DMS79 (cell line): Measurements from ENCODE around the gene PCED1B.
"Not testable (repeated sequence)": the region's sequence is repeated elsewhere in the genome, so short reads cannot be mapped to it uniquely, and the experiment has no call there.

Source experiments
- DNase-seq: peaks from one replicate; lab custom pipeline; 2025; lab: John Stamatoyannopoulos, UW

PCED1B gene

GRCh38 chr12:47164724-47165439, 85.5 kb downstream of the PCED1B start:
- no peak for DNase-seq

DNA sequence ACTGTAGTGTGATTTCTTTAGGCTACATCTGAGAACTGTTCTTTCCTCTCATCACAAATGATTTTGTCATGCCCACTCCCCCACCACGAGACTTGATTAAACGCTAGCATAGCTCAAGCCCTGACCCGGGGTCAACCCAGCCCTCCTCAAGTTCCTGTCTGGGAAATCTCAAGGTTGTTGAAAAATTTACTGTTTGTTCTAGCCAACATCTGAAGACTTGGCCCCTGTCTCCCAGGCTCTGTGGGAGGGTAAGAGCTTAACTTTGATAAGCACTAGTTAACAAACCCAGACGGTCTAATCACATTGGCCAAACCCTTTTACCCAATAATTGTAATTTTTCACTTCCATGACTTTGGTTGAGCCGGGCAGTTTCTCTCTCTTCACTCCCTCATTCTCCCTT, 86.5 kb downstream of the PCED1B start:
- DNase-seq: no peak

- no peak for DNase-seq
Measured at GRCh38 chr12:47166365-47166764, 86.9 kb downstream of the PCED1B start.

DNA sequence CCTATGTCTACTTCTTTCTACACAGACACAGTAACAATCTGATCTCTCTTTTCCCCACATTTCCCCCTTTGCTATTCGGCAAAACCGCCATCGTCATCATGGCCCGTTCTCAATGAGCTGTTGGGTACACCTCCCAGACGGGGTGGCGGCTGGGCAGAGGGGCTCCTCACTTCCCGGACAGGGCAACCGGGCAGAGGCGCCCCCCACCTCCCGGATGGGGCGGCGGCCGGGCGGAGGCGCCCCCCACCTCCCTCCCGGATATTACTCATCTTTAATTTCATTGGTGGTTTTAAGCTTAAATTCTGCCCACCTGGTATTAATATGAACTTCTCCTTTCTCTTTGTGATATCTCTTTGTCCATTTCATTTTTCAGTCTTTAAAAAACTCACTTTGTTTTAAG, 90.9 kb downstream of the PCED1B start:
- DNase-seq: not testable (repeated sequence)

DNA sequence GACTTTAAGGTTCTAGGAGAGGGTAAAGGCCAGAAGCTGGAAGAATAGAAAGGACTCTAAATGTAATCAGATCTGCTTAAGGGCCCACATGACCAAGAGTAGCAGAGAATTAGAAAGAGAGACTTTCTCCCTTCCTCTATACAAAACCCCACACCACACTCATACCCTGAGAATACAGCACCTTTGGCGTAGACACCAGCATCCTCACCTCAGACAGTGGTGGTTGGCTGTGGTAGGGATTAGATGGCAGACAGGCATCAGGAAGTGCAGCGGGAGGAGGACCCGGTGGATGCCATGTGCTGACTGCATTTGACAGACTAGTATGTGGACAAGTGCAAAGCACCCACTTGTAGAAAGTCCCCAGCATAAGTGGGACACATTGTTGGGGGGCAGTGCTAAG, 98.6 kb downstream of the PCED1B start:
- no peak for DNase-seq

DNA sequence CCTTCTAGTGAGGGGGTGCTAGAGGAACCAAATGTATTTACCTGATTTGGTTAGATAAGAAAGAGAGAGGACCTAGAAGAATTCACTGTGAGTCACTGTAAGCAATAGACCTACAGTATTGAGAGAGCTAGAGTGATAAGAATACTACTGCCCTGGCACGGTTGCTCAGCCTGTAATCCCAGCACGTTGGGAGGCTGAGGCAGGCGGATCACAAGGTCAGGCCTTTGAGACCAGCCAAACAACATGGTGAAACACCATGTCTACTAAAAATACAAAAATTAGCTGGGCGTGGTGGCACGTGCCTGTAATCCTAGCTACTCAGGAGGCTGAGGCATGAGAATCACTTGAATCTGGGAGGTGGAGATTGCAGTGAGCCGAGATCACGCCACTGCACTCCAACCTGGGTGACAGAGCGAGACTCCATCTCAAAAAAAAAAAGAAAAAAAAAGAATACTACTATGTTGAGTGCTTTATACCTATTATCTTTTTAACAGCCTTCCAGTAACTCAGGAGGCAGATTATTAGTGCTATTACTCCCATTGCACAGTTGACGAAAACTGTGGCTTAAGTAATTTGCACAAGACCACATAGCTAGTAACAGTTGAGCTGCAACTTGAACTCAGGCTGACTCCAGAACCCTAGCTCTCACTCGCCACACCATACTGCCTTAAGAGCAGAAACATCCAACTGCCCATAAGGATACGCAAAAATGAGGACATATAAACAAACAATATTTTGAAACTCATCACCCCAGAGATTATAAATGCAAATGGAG, 102.9 kb downstream of the PCED1B start:
- DNase-seq: not testable (repeated sequence)

DNA sequence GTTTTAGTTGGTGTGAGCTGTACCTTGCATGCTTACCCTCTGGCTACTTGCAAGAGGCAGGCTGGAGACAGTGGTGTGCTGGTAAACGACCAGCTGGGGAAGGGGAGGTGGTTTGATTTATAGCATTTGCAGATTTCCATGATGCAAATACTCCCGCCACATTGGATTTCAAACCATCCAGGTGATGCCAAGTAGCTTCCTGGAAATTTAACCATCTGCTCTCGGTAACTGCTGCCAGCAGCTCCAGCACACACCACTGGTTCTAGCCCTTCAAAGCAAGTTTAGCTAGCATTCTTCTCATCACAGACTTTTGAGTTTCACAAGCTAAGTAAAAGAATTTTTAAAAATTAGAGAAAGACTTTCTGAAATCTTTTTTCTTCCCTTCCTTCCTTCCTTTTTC, 104.8 kb downstream of the PCED1B start:
- DNase-seq: no peak

DNA sequence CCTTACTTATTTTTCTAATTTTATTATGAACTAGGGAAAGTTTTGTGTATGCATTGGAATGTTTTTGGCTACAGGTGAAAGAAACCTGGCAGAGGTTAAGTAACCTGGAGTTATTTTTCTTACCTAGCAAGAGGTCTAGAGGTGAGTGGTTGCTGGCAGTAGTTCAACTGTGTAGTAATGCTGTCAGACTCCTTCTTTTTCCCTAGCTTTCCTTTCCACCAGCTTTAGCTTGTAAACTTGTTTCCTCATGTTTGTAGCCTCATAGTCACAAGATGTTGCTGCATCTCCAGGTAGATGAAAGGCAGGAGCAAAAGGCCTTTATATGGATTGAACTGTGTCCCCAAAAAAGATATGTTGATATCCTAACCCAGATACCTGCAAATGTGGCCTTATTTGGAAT, 105.4 kb downstream of the PCED1B start:
- no peak for DNase-seq

DNA sequence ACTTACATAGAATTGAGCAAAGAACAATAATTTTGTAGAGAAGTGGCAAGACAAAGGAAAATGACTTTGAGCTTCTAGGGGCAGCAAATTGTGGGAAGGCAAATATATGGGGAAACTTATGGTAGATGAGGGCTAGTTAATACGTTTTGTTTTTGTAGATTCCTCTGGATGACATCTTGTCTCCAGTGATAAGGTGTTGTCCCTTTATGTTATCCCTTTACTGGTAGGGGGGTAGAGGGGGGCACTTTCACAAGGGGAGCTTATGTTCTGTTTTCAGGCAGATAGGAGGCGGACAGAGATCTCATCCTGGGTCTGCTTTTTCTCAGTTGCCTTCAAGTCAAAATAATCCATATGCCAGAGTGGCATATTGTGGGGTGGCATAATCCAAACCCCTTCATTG, 106.8 kb downstream of the PCED1B start:
- no peak for DNase-seq

- DNase-seq: no peak
Measured at GRCh38 chr12:47188576-47189441, 109.4 kb downstream of the PCED1B start.

- no peak for DNase-seq
Measured at GRCh38 chr12:47189728-47190127, 110.3 kb downstream of the PCED1B start.

GRCh38 chr12:47190271-47190750, 110.9 kb downstream of the PCED1B start:
- no peak for DNase-seq

GRCh38 chr12:47190905-47191304, 111.5 kb downstream of the PCED1B start:
- DNase-seq: no peak

GRCh38 chr12:47192051-47192450, 112.6 kb downstream of the PCED1B start:
- no peak for DNase-seq

GRCh38 chr12:47193066-47193465, 113.6 kb downstream of the PCED1B start:
- DNase-seq: no peak

GRCh38 chr12:47194501-47194900, 115.1 kb downstream of the PCED1B start:
- DNase-seq: no peak

GRCh38 chr12:47200446-47200845, 121.0 kb downstream of the PCED1B start:
- no peak for DNase-seq

- not testable (repeated sequence) for DNase-seq
Measured at GRCh38 chr12:47201190-47201589, 121.8 kb downstream of the PCED1B start.

GRCh38 chr12:47202176-47202575, 122.8 kb downstream of the PCED1B start:
- no peak for DNase-seq

DNA sequence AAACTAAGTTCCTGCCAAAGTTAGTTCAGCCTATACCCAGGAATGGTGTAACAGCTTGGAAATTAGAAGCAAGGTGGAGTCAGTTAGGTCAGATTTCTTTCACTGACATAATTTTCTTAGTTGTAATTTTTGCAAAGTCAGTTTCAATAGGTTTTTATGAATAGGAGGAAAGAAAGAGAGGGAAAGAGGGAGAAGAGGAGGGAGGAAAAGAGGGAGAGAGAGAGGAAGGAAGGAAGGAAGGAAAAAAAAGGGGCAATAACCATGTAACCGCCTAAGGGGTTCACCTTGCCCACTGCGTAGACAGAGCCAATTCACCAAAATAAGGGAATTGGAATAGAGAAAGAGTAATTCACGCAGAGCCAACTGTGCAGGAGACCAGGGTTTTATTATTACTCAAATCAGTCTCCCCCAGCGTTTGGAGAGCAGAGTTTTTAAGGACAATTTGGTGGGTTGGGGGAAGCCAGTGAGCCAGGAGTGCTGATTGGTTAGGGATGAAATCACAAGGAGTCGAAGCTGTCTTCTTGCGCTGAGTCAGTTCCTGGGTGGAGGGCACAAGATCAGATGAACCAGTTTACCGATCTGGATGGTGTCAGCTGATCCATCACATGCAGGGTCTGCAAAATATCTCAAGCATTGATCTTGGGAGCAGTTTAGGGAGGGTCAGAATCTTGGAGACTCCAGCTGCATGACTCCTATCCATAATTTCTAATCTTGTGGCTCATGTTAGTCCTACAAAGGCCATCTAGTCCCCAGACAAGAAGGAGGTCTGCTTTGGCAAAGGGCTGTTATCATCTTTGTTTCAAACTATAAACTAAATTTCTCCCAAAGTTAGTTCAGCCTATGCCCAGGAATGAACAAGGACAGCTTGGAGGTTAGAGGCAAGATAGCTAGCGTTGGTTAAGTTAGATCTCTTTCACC, 126.4 kb downstream of the PCED1B start:
- DNase-seq: no peak
